Placental epithelial cell (primary cell): Measurements from ENCODE around the gene OR13G1. TPM values are rescaled to one million over a fixed set of nuclear protein-coding genes. Genes with fewer than 3 reads are reported as not detected.

Source experiments
- total RNA-seq: library from RNA; depleted of rRNA; stranded (reverse); fragments of >200 nt; gene quantifications from 2 replicates; pipeline ENCODE4 v1.2.3, GENCODE V29; 2012

The OR13G1 gene
- not detected in 2 replicates for total RNA-seq

GRCh38 chr1:247679639-247680038 lies at the start of gene OR13G1:
Gene OR13G1, minus strand, starts transcription at chr1:247679739. Its CDS starts 6,698 bp downstream, at chr1:247673041.

GRCh38 chr1:247716546-247716945 lies 37.0 kb upstream of the OR13G1 start, which contains the start of gene OR6F1:
Gene OR6F1, minus strand, starts transcription at chr1:247716646. Its CDS starts 3,891 bp downstream, at chr1:247712755.

Other genes with a start within 250 kb of the OR13G1 start
- not detected in 2 replicates for gene OR2B11, start 221.6 kb downstream of the OR13G1 start, total RNA-seq
- under 0.01 and 0.43 TPM in 2 replicates for gene OR2C3, start 143.3 kb downstream of the OR13G1 start, total RNA-seq
- gene GCSAML, start 130.6 kb downstream of the OR13G1 start, total RNA-seq, result under 0.01 and 0.22 TPM in 2 replicates
- gene OR2G2, start 91.4 kb downstream of the OR13G1 start, total RNA-seq, result not detected in 2 replicates
- not detected in 2 replicates for gene OR2G3, start 74.2 kb downstream of the OR13G1 start, total RNA-seq
- gene OR6F1, start 36.9 kb upstream of the OR13G1 start, total RNA-seq, result not detected in 2 replicates
- gene OR14K1, start 58.9 kb upstream of the OR13G1 start, total RNA-seq, result not detected in 2 replicates
- gene OR14A2, start 68.4 kb upstream of the OR13G1 start, total RNA-seq, result not detected in 2 replicates
- not detected in 2 replicates for gene OR1C1, start 80.8 kb upstream of the OR13G1 start, total RNA-seq
- not detected in 2 replicates for gene OR14A16, start 144.4 kb upstream of the OR13G1 start, total RNA-seq
- not detected in 2 replicates for gene OR11L1, start 162.2 kb upstream of the OR13G1 start, total RNA-seq
- 3.1 and 18.8 TPM in 2 replicates for gene TRIM58, start 177.4 kb upstream of the OR13G1 start, total RNA-seq
- 1.6 and 6.2 TPM in 2 replicates for gene OR2W3, start 215.8 kb upstream of the OR13G1 start, total RNA-seq
- 0.98 TPM in 1 of 2 replicates, not detected in the other for gene OR2T8, start 240.5 kb upstream of the OR13G1 start, total RNA-seq
- under 0.01 and 0.11 TPM in 2 replicates for gene OR2AJ1, start 245.2 kb upstream of the OR13G1 start, total RNA-seq